K562 (cell line): Measurements from ENCODE around the gene MKNK2. TPM values are rescaled to one million over a fixed set of nuclear protein-coding genes. Genes with fewer than 3 reads are reported as not detected.

ENCODE experiments used
- ATAC-seq: fragments of 200-7000 bp; cut with Tn5 transposase; 3 replicates; pipeline ENCODE4 v1.9.1; 2020; ENCODE audit warnings: moderate library complexity
- BruUV-seq: library from RNA; stranded (reverse); fragments of 400-500 nt; replicated peaks from 2 replicates; lab custom pipeline; 2021; lab: Mats Ljungman, UMichigan
- CTCF ChIA-PET: fragments of 300-600 bp; formaldehyde crosslinking; extraction: SDS; loops from one replicate; lab custom pipeline; 2021; ENCODE audit warnings: low intra/inter-chr PET ratio; lab: Yijun Ruan, JAX
- POLR2A ChIA-PET: fragments of 300-600, 350-650 bp; sonication (Branson Sonifier 250); formaldehyde crosslinking; extraction: SDS; loops from one replicate; lab custom pipeline; 2021; ENCODE audit warnings: antibody characterized with exemption, inconsistent platforms; lab: Yijun Ruan, JAX
- DNase-seq, 4 experiments: peaks; one replicate each; pipeline versions ENCODE4 v3.0.0 to v3.0.0-alpha.2; 2011 to 2018; ENCODE audit warnings: low spot score in 3 of 4, mixed read lengths in 3 of 4; ENCODE audit errors: extremely low read depth in 1 of 4
- FAIRE-seq: peaks from 2 replicates; lab custom pipeline; 2011; peaks lifted over from hg19 to GRCh38; lab: Jason Lieb, UNC
- H2AFZ ChIP-seq: 2 replicates; pipeline ENCODE4 v1.6.0; 2011; ENCODE audit warnings: low read depth, low read length, control low read depth, inconsistent platforms
- H3K27ac ChIP-seq: fragments of 200-600 bp; 3 replicates; pipeline ENCODE4 v1.8.0; 2011; ENCODE audit warnings: low read depth, mild to moderate bottlenecking, control low read depth, inconsistent platforms, low read length, moderate library complexity, mixed read lengths; ENCODE audit errors: extremely low read depth
- H3K27me3 ChIP-seq, 2 experiments: fragments of 300-600 bp in 1 of 2; 2 replicates in 1 of 2; 3 replicates in 1 of 2; pipeline versions ENCODE4 v1.6.0 to v1.8.0; 2011; ENCODE audit warnings: inconsistent platforms in 2 of 2, low read length in 2 of 2, mild to moderate bottlenecking in 1 of 2, mixed read lengths in 1 of 2, moderate library complexity in 1 of 2; ENCODE audit not compliant: control insufficient read depth in 2 of 2, insufficient read depth in 2 of 2
- H3K36me3 ChIP-seq: fragments of 300-600 bp; 3 replicates; pipeline ENCODE4 v1.8.0; 2011; ENCODE audit warnings: mild to moderate bottlenecking, low read length, inconsistent platforms; ENCODE audit not compliant: control insufficient read depth, insufficient read depth
- H3K4me1 ChIP-seq, 2 experiments: fragments of 200-600 bp in 1 of 2; replicated peaks in 1 of 2; 2 replicates in 1 of 2; 3 replicates in 1 of 2; pipeline versions ENCODE4 v1.5.1 to v1.8.0; 2011; ENCODE audit warnings: inconsistent platforms in 2 of 2, low read length in 2 of 2, mild to moderate bottlenecking in 1 of 2, mixed read lengths in 1 of 2, moderate library complexity in 1 of 2; ENCODE audit not compliant: control insufficient read depth in 2 of 2, insufficient read depth in 2 of 2
- H3K4me2 ChIP-seq: 2 replicates; pipeline ENCODE4 v1.6.1; 2011; ENCODE audit warnings: low read length, control low read depth, inconsistent platforms, mixed read lengths; ENCODE audit not compliant: insufficient read depth
- H3K4me3 ChIP-seq: fragments of 200-600 bp; sonication (generic), shearing (Covaris generic); 2 replicates; pipeline ENCODE4 v1.5.1; 2016; ENCODE audit warnings: control low read depth, inconsistent platforms
- H3K79me2 ChIP-seq: fragments of 200-600 bp; 3 replicates; pipeline ENCODE4 v1.8.0; 2011; ENCODE audit warnings: low read length, inconsistent platforms; ENCODE audit not compliant: control insufficient read depth, insufficient read depth
- H3K9ac ChIP-seq, 2 experiments: 2 replicates each; pipeline versions ENCODE4 v1.6.0 to v1.6.1; 2011; ENCODE audit warnings: low read depth in 2 of 2, low read length in 2 of 2, control low read depth in 1 of 2, inconsistent platforms in 1 of 2, mild to moderate bottlenecking in 1 of 2, mixed read lengths in 1 of 2; ENCODE audit not compliant: insufficient read depth in 1 of 2
- H3K9me1 ChIP-seq: one replicate; pipeline ENCODE4 v1.6.0; 2011; ENCODE audit warnings: inconsistent platforms, mild to moderate bottlenecking, low read length, moderate library complexity; ENCODE audit not compliant: control insufficient read depth, insufficient read depth
- H3K9me3 ChIP-seq: replicated peaks from 2 replicates; pipeline ENCODE4 v1.5.1; 2011; ENCODE audit warnings: low read depth, low read length, inconsistent platforms; ENCODE audit not compliant: control insufficient read depth, insufficient read depth
- H4K20me1 ChIP-seq: replicated peaks from 2 replicates; pipeline ENCODE4 v1.6.1; 2011; ENCODE audit warnings: low read length, inconsistent platforms, mixed read lengths; ENCODE audit not compliant: control insufficient read depth, insufficient read depth
- CREBBP ChIP-seq: IDR thresholded peaks from one replicate; pipeline ENCODE4 v1.6.1; 2012; ENCODE audit warnings: low read depth, mild to moderate bottlenecking, control low read depth, inconsistent platforms, low read length
- DPF2 ChIP-seq: fragments of 450-650 bp; IDR thresholded peaks from 2 replicates; pipeline ENCODE4 v1.6.1; 2016
- GTF2B ChIP-seq: IDR thresholded peaks from 2 replicates; pipeline ENCODE4 v1.6.1; 2011; ENCODE audit not compliant: insufficient read length; ENCODE audit errors: extremely low read depth
- HDAC1 ChIP-seq, 2 experiments: fragments of 450-650 bp; IDR thresholded peaks; 2 replicates each; pipeline ENCODE4 v1.6.1; 2016 to 2017; ENCODE audit warnings: inconsistent platforms in 1 of 2, mild to moderate bottlenecking in 1 of 2, moderate library complexity in 1 of 2
- HMG20B ChIP-seq: fragments of 250-450 bp; sonication (Bioruptor Pico); IDR thresholded peaks from 2 replicates; pipeline ENCODE4 v1.5.0; 2021; ENCODE audit warnings: mild to moderate bottlenecking
- NCOA4 ChIP-seq: fragments of 450-650 bp; IDR thresholded peaks from 2 replicates; pipeline ENCODE4 v1.6.1; 2018; ENCODE audit warnings: mild to moderate bottlenecking; ENCODE audit not compliant: partially characterized antibody
- SRSF3 ChIP-seq: fragments of 200-400 bp; formaldehyde crosslinking; IDR thresholded peaks from 2 replicates; pipeline ENCODE4 v1.6.1; 2016; ENCODE audit warnings: mild to moderate bottlenecking, low read length, moderate library complexity; ENCODE audit not compliant: insufficient read depth
- SRSF9 ChIP-seq: fragments of 200-400 bp; formaldehyde crosslinking; IDR thresholded peaks from 2 replicates; pipeline ENCODE4 v1.6.1; 2017; ENCODE audit warnings: low read depth, low read length, borderline replicate concordance
- TBL1XR1 ChIP-seq, 2 experiments: IDR thresholded peaks; 2 replicates each; pipeline ENCODE4 v1.6.1; 2012; ENCODE audit warnings: improper control_type of control experiment in 2 of 2, low read length in 2 of 2, mild to moderate bottlenecking in 1 of 2
- TCF15 ChIP-seq: fragments of 250-450 bp; sonication (Bioruptor Pico); IDR thresholded peaks from 2 replicates; pipeline ENCODE4 v1.8.0; 2022; ENCODE audit warnings: moderate library complexity, mild to moderate bottlenecking, inconsistent platforms
- THRAP3 ChIP-seq: fragments of 450-650 bp; IDR thresholded peaks from 2 replicates; pipeline ENCODE4 v1.6.1; 2016; ENCODE audit warnings: mild to moderate bottlenecking, inconsistent platforms, borderline replicate concordance
- TSHZ1 ChIP-seq: fragments of 250-450 bp; sonication (Bioruptor Pico); IDR thresholded peaks from 2 replicates; pipeline ENCODE4 v1.4.0; 2020; ENCODE audit warnings: mild to moderate bottlenecking, moderate library complexity
- ZNF507 ChIP-seq: conservative IDR thresholded peaks from 2 replicates; pipeline ENCODE4 v1.6.1; 2017; ENCODE audit warnings: missing genetic modification characterization, missing compliant biosample characterization
- ZNF561 ChIP-seq: fragments of 450-650 bp; formaldehyde crosslinking; conservative IDR thresholded peaks from 2 replicates; pipeline ENCODE4 v1.4.0; 2020; ENCODE audit warnings: mild to moderate bottlenecking, moderate library complexity
- ZNF740 ChIP-seq, 3 experiments: fragments of 200-800 bp in 1 of 3; sonication (Bioruptor generic) in 1 of 3; sonication (generic) in 1 of 3; formaldehyde crosslinking in 1 of 3; IDR thresholded peaks; 2 replicates each; pipeline versions ENCODE4 v1.6.1 to v1.8.0; 2016 to 2022; ENCODE audit warnings: mild to moderate bottlenecking in 2 of 3, missing compliant biosample characterization in 2 of 3, missing genetic modification characterization in 2 of 3, missing genetic modification reagents in 1 of 3
- WGBS: fragments of 100-300 bp; shearing (Covaris generic); methylation state at CpG from one replicate; pipeline ENCODE4 v1.1.6; 2016; ENCODE audit warnings: low coverage, mixed read lengths; ENCODE audit not compliant: insufficient coverage; ENCODE audit errors: missing lambda C conversion rate; 5-methylcytosine and 5-hydroxymethylcytosine counted together
- in situ Hi-C: fragments of 300-500 bp; cut with MboI; formaldehyde crosslinking; loops from 4 replicates; pipeline ENCODE4 v1.15.0; 2018; ENCODE audit warnings: inconsistent platforms, mixed read lengths
- intact Hi-C: fragments of 100-400 bp; cut with micrococcal nuclease; formaldehyde crosslinking; loops from 2 replicates; pipeline ENCODE4 v1.14.2; 2022
- polyA plus RNA-seq, 8 experiments: library from polyadenylated mRNA; depleted of rRNA in 4 of 8; stranded (reverse) in 5 of 8; unstranded in 3 of 8; fragments of >200 nt; fragmentation: Nextera tagmentation in 2 of 8; fragmentation: Illumina TruSeq in 1 of 8; extraction: Ambion mirVana in 2 of 8; extraction: Trizol in 1 of 8; gene quantifications; 2 replicates each; pipeline versions ENCODE4 v1.2.1 to v1.2.3, GENCODE V29; 2011 to 2014; ENCODE audit warnings: inconsistent platforms in 1 of 8, missing spikeins in 1 of 8
- total RNA-seq, 7 experiments: library from RNA; depleted of rRNA in 6 of 7; stranded (reverse); fragments of >200 nt in 6 of 7; fragmentation: Illumina TruSeq in 2 of 7; extraction: Trizol in 2 of 7; gene quantifications; 2 replicates each; pipeline versions ENCODE4 v1.2.1 to v1.2.3, GENCODE V29; 2011 to 2021; ENCODE audit warnings: low replicate concordance in 1 of 7

Gene MKNK2
- total and polyA plus RNA-seq, 9 of the 15 experiments (the other 6 are each of a cell fraction or from before 2014, with no cell fraction given), result 5.1 to 191 (median 51.9) TPM

- FAIRE-seq (no peak), DNase-seq (no peak), ATAC-seq (no peak)
- Histone ChIP-seq H3K9ac (peak overlapping the region; percentile 97 to 98), H3K4me1 (peaks cover 54 to 88% of the 10 kb centered on the region in 2 experiments), H3K4me2 (peak overlapping the region; percentile 95), H3K9me1 (no peaks in the 10 kb centered on the region), H4K20me1 (no peaks in the 10 kb centered on the region), H3K27me3 (no peaks in the 10 kb centered on the region), H2AFZ (peak overlapping the region; percentile 86), H3K79me2 (peaks cover 13% of the 10 kb centered on the region), H3K4me3 (peak overlapping the region; percentile 76; the same call in 1 of the 2 replicates), H3K36me3 (no peaks in the 10 kb centered on the region), H3K27ac (peak overlapping the region; percentile 100), H3K9me3 (no peaks in the 10 kb centered on the region)
- CTCF ChIA-PET, result no interaction called here
- 62% methylated on average over 26 of the region's 27 CpGs for WGBS
- POLR2A ChIA-PET, result interaction anchor here (0.6 to 6.8 kb wide), 15 partner anchors 7 to 251 kb away, joined by 3 to 72 read pairs (median 4); partner anchors contain the start of gene MKNK2
- in situ Hi-C loops (no loop called here), intact Hi-C loops (no loop called here)
- no TSS peak for BruUV-seq
- TF ChIP-seq TCF15 (CRISPR knock-in tag), result 0 out of 2 replicates have a peak, but pooled peaks have one; percentile 3
- TF ChIP-seq GTF2B, result no peak
- TF ChIP-seq SRSF9, result no peak
- no peak; the same call in 1 of the 2 replicates for TF ChIP-seq TSHZ1 (CRISPR knock-in tag)
- no peak for TF ChIP-seq NCOA4
- no peak for TF ChIP-seq HMG20B (CRISPR knock-in tag)
- TF ChIP-seq THRAP3, result peak; percentile 87; the same call in 1 of the 2 replicates
- no peak for TF ChIP-seq CREBBP
- TF ChIP-seq DPF2, result no peak
- TF ChIP-seq ZNF561 (CRISPR knock-in tag), result no peak
- TF ChIP-seq HDAC1 (IDR thresholded peaks at IDR 0.05), result no peak
- no peak for TF ChIP-seq TBL1XR1 (IDR thresholded peaks at IDR 0.05; ENCODE audit: low read length in 2 of 2)
- TF ChIP-seq SRSF3, result 0 out of 2 replicates have a peak, but pooled peaks have one; percentile 15
- TF ChIP-seq ZNF740 (CRISPR knock-in tag; IDR thresholded peaks at IDR 0.05), result no peak
- TF ChIP-seq ZNF740 (tag; IDR thresholded peaks at IDR 0.05), result peak; percentile 57 to 89; a peak in 1 of 4 replicates
- TF ChIP-seq ZNF507 (tag), result peak; percentile 29; the same call in 1 of the 2 replicates
Observed at GRCh38 chr19:2058570-2059421, 7.8 kb upstream of the MKNK2 start.
